Naive thymus-derived CD4-positive, alpha-beta T cell (primary cell): ENCODE measurements around the gene SGTA. TPM values are rescaled to one million over a fixed set of nuclear protein-coding genes. Genes with fewer than 3 reads are reported as not detected.

Experiments used
- ATAC-seq: fragments of 150-1000 bp; cut with Tn5 transposase; 2 replicates; pipeline ENCODE4 v1.10.0; 2021; ENCODE audit warnings: mild to moderate bottlenecking, moderate library complexity
- CTCF ChIA-PET: fragments of 350-600 bp; sonication (Branson Sonifier 250); formaldehyde crosslinking; loops from one replicate; lab custom pipeline; 2021; ENCODE audit warnings: antibody characterized with exemption; lab: Charles Lee
- POLR2A ChIA-PET: fragments of 350-600 bp; sonication (Branson Sonifier 250); formaldehyde crosslinking; loops from one replicate; lab custom pipeline; 2021; ENCODE audit warnings: antibody characterized with exemption, inconsistent platforms; lab: Charles Lee
- DNase-seq, 9 donors: peaks; one replicate each; pipeline versions ENCODE4 v3.0.0 to v3.0.0-alpha.2; 2020 to 2022; ENCODE audit warnings: mixed read lengths in 1 of 9
- H3K27ac ChIP-seq: one replicate; pipeline ENCODE4 v1.7.0; 2013; ENCODE audit warnings: mild to moderate bottlenecking, low read depth, low read length, moderate library complexity
- H3K27me3 ChIP-seq, 2 donors: one replicate each; pipeline ENCODE4 v1.7.0; 2013; ENCODE audit warnings: low read length in 2 of 2, mild to moderate bottlenecking in 2 of 2, moderate library complexity in 2 of 2; ENCODE audit not compliant: control insufficient read depth in 2 of 2, insufficient read depth in 2 of 2
- H3K36me3 ChIP-seq, 3 experiments: 1 replicate in 2 of 3; 2 replicates in 1 of 3; pipeline ENCODE4 v1.7.0; 2013; ENCODE audit warnings: low read length in 3 of 3, mild to moderate bottlenecking in 3 of 3, moderate library complexity in 1 of 3; ENCODE audit not compliant: insufficient read depth in 3 of 3, control insufficient read depth in 2 of 3
- H3K4me1 ChIP-seq, 2 donors: one replicate each; pipeline ENCODE4 v1.7.0; 2013; ENCODE audit warnings: low read length in 2 of 2, mild to moderate bottlenecking in 2 of 2, moderate library complexity in 1 of 2; ENCODE audit not compliant: control insufficient read depth in 2 of 2, insufficient read depth in 2 of 2
- H3K4me3 ChIP-seq: 2 replicates; pipeline ENCODE4 v1.7.0; 2013; ENCODE audit warnings: mild to moderate bottlenecking, low read length
- H3K9me3 ChIP-seq, 3 experiments: 1 replicate in 2 of 3; 2 replicates in 1 of 3; pipeline ENCODE4 v1.7.0; 2013; ENCODE audit warnings: low read length in 3 of 3; ENCODE audit not compliant: control insufficient read depth in 2 of 3
- H3K27ac Mint-ChIP-seq, 9 donors: one replicate each; pipeline ENCODE4 v1.8.0; 2020 to 2022; ENCODE audit warnings: mixed read lengths in 9 of 9, mild to moderate bottlenecking in 8 of 9, moderate library complexity in 5 of 9, inconsistent platforms in 2 of 9
- H3K27me3 Mint-ChIP-seq, 5 donors: one replicate each; pipeline ENCODE4 v1.8.0; 2021 to 2022; ENCODE audit warnings: mixed read lengths in 5 of 5, mild to moderate bottlenecking in 1 of 5
- H3K36me3 Mint-ChIP-seq, 5 donors: one replicate each; pipeline ENCODE4 v1.8.0; 2020 to 2022; ENCODE audit warnings: mixed read lengths in 5 of 5, mild to moderate bottlenecking in 3 of 5, inconsistent platforms in 1 of 5
- H3K4me1 Mint-ChIP-seq, 7 donors: one replicate each; pipeline ENCODE4 v1.8.0; 2020 to 2022; ENCODE audit warnings: mixed read lengths in 7 of 7, mild to moderate bottlenecking in 3 of 7, inconsistent platforms in 1 of 7
- H3K4me3 Mint-ChIP-seq, 10 donors: one replicate each; pipeline ENCODE4 v1.8.0; 2020 to 2022; ENCODE audit warnings: mild to moderate bottlenecking in 10 of 10, mixed read lengths in 10 of 10, moderate library complexity in 6 of 10, inconsistent platforms in 2 of 10
- H3K9me3 Mint-ChIP-seq, 11 donors: one replicate each; pipeline ENCODE4 v1.8.0; 2020 to 2022; ENCODE audit warnings: mixed read lengths in 11 of 11, mild to moderate bottlenecking in 4 of 11, inconsistent platforms in 1 of 11, moderate library complexity in 1 of 11
- intact Hi-C, 2 donors: fragments of 100-400 bp; cut with micrococcal nuclease; formaldehyde crosslinking; loops; one replicate each; pipeline ENCODE4 v1.15.1; 2023
- polyA plus RNA-seq, 2 donors: library from polyadenylated mRNA; unstranded; fragments of 300-500 nt; fragmentation: Illumina TruSeq; gene quantifications; one replicate each; pipeline ENCODE4 v1.2.3, GENCODE V29; 2021
- total RNA-seq, 6 experiments: library from RNA in 5 of 6; stranded (reverse) in 5 of 6; gene quantifications; 1 replicate in 5 of 6; 2 replicates in 1 of 6; pipeline ENCODE4 v1.2.3 and lab custom pipeline; 2021 to 2026

The SGTA gene
- total and polyA plus RNA-seq, 7 experiments from 2014 or later = 25.3 to 47.8 (median 37.9) TPM

- POLR2A ChIA-PET = interaction anchor here (0.5 kb wide), 1 partner anchor 179 kb away, joined by 5 read pairs; no protein-coding TSS in a partner anchor
- Mint-ChIP-seq H3K27me3 (no peaks in the 10 kb centered on the region), H3K4me1 (peaks cover 41 to 65% (median 52%) of the 10 kb centered on the region in 7 donors), H3K9me3 (no peaks in the 10 kb centered on the region), H3K27ac (peak overlapping the region in 6 of 9 donors; percentile 4 to 88 (median 50)), H3K36me3 (peaks cover 0 to 1% (median 0%) of the 10 kb centered on the region in 5 donors), H3K4me3 (peak overlapping the region in 6 of 10 donors; percentile 5 to 98 (median 52))
- no peaks in the 10 kb centered on the region for H3K9me3 ChIP-seq
- CTCF ChIA-PET = interaction anchor here (0.5 to 0.6 kb wide), 2 partner anchors 31 to 45 kb away, joined by 3 to 5 read pairs; no protein-coding TSS in a partner anchor
- DNase-seq = no peak
- H3K27ac ChIP-seq = no peak overlapping the region
- peaks cover 0 to 5% (median 0%) of the 10 kb centered on the region in 3 experiments for H3K36me3 ChIP-seq
- peaks cover 35 to 38% of the 10 kb centered on the region in 2 donors for H3K4me1 ChIP-seq
- intact Hi-C loops = loop anchor here (5.0 to 10.0 kb wide), 3 partner anchors 655 to 777 kb away; partner anchors contain the start of genes DOHH (in 1 of the 2), FZR1 (in 1 of the 2) and MFSD12 (in 1 of the 2)
- H3K4me3 ChIP-seq = no peak overlapping the region
- ATAC-seq = no peak
- H3K27me3 ChIP-seq = no peaks in the 10 kb centered on the region
Observed at GRCh38 chr19:2780284-2780683, 2.8 kb downstream of the SGTA start.

DNA sequence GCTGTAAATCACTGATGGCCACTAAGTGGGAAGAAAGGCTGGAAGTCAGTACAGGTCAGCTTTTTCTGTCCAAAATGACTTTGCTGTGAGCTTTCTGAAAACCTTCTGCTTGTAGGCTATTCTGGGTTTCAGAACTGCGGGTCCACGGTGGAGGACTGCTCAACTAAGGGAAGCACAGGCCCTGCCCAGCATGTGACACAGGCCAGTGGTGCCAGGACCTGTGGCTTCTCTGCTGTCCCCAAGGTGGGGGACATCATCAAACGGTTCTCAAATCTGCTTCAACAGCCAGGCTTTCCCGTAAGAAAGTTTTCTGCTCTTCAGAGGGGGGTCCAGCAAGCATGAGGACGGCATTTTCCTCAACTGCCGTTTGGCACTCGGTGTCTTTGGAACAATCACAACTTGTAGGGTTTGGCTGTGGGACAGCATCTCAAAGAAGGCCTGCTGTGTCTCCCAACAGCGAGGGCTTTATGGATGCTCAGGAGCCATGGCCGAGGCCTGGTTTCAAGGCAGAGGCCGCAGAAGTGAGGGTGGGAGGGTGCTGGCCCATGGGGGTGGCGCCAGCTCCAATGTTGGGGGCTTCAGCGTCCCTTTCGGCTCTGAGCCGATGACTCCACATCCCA is 3.8 kb downstream of the SGTA start:
- Mint-ChIP-seq H3K36me3 (peaks cover 0 to 1% (median 0%) of the 10 kb centered on the region in 5 donors), H3K4me1 (peaks cover 44 to 68% (median 59%) of the 10 kb centered on the region in 7 donors), H3K9me3 (no peaks in the 10 kb centered on the region), H3K4me3 (no peak overlapping the region), H3K27ac (peak overlapping the region in 1 of 9 donors; percentile 36), H3K27me3 (no peaks in the 10 kb centered on the region)
- Histone ChIP-seq H3K4me1 (peaks cover 26 to 34% of the 10 kb centered on the region in 2 donors), H3K4me3 (no peak overlapping the region), H3K27me3 (no peaks in the 10 kb centered on the region), H3K36me3 (peaks cover 0 to 5% (median 0%) of the 10 kb centered on the region in 3 experiments), H3K27ac (no peak overlapping the region), H3K9me3 (no peaks in the 10 kb centered on the region)
- ChIA-PET POLR2A (no interaction called here), CTCF (interaction anchor here (0.7 kb wide), 1 partner anchor 30 kb away, joined by 3 read pairs; no protein-coding TSS in a partner anchor)
- no peak for ATAC-seq
- DNase-seq = no peak
- intact Hi-C loops = no loop called here

DNA sequence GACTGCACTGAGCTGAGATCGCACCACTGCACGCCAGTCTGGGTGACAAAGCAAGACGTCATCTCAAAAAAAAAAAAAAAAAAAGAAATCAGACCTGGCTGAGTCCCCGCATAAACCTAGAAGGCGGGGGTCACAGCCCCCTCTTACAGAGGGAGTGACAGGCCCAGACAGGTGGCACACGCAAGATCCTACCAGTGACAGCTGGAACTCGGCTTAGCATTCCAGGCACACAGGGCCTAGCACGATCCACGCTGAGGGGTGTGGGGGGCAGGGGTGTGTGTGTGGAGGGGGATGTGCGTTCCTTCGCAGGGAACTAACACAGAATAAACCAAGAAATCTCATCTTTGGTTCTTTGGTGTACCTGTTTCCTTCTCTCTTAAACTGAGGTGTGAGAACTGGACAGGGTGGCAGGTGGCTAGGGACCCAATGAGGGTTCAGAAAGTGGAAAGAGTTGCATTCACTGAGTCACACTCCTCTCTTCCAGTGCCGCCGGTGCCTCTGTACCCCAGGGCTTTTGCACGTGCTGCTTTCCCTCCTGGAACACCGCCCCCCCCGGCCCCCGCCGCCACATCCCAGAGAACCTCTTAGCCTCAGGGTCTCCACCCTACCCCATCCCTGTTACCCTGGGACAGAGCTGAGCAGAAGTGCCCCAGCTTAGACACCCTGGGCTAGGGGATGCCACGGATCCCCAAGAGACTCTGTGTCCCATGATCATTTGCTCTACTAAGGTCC is 5.0 kb downstream of the SGTA start:
- H3K4me3 Mint-ChIP-seq = no peak overlapping the region
- DNase-seq (no peak), ATAC-seq (no peak)
- peaks cover 18 to 25% of the 10 kb centered on the region in 2 donors for H3K4me1 ChIP-seq
- POLR2A ChIA-PET = no interaction called here
- intact Hi-C loops = no loop called here
- H3K9me3 ChIP-seq = no peaks in the 10 kb centered on the region
- no peak overlapping the region for H3K27ac ChIP-seq
- no peak overlapping the region for H3K4me3 ChIP-seq
- peaks cover 0 to 5% (median 0%) of the 10 kb centered on the region in 3 experiments for H3K36me3 ChIP-seq
- peak overlapping the region in 4 of 9 donors; percentile 10 to 62 (median 47) for H3K27ac Mint-ChIP-seq
- CTCF ChIA-PET = no interaction called here
- peaks cover 0 to 1% (median 0%) of the 10 kb centered on the region in 5 donors for H3K36me3 Mint-ChIP-seq
- H3K27me3 ChIP-seq = no peaks in the 10 kb centered on the region
- peaks cover 41 to 61% (median 54%) of the 10 kb centered on the region in 7 donors for H3K4me1 Mint-ChIP-seq
- H3K27me3 Mint-ChIP-seq = no peaks in the 10 kb centered on the region
- no peaks in the 10 kb centered on the region for H3K9me3 Mint-ChIP-seq

- Histone ChIP-seq H3K4me1 (peaks cover 8 to 14% of the 10 kb centered on the region in 2 donors), H3K27ac (peak overlapping the region; percentile 80), H3K27me3 (no peaks in the 10 kb centered on the region), H3K36me3 (peaks cover 0 to 9% (median 0%) of the 10 kb centered on the region in 3 experiments), H3K4me3 (peak overlapping the region; percentile 25), H3K9me3 (no peaks in the 10 kb centered on the region)
- H3K27me3 Mint-ChIP-seq = no peaks in the 10 kb centered on the region
- DNase-seq = peak; percentile 34 to 70 (median 51)
- ChIA-PET CTCF (interaction anchor here (0.6 to 0.8 kb wide), 4 partner anchors 11 to 388 kb away, joined by 3 to 5 read pairs (median 4); no protein-coding TSS in a partner anchor), POLR2A (interaction anchor here (0.7 to 1.3 kb wide), 2 partner anchors 9 to 74 kb away, joined by 4 read pairs; partner anchors contain the start of gene THOP1)
- intact Hi-C loops = no loop called here
- peak overlapping the region; percentile 79 to 92 (median 84) for H3K4me3 Mint-ChIP-seq
- H3K9me3 Mint-ChIP-seq = no peaks in the 10 kb centered on the region
- H3K27ac Mint-ChIP-seq = peak overlapping the region; percentile 92 to 99 (median 97)
- H3K4me1 Mint-ChIP-seq = peaks cover 26 to 51% (median 45%) of the 10 kb centered on the region in 7 donors
- H3K36me3 Mint-ChIP-seq = peaks cover 0 to 1% (median 0%) of the 10 kb centered on the region in 5 donors
- peak; percentile 79 for ATAC-seq
Observed at GRCh38 chr19:2775556-2776430, 7.3 kb downstream of the SGTA start.

DNA sequence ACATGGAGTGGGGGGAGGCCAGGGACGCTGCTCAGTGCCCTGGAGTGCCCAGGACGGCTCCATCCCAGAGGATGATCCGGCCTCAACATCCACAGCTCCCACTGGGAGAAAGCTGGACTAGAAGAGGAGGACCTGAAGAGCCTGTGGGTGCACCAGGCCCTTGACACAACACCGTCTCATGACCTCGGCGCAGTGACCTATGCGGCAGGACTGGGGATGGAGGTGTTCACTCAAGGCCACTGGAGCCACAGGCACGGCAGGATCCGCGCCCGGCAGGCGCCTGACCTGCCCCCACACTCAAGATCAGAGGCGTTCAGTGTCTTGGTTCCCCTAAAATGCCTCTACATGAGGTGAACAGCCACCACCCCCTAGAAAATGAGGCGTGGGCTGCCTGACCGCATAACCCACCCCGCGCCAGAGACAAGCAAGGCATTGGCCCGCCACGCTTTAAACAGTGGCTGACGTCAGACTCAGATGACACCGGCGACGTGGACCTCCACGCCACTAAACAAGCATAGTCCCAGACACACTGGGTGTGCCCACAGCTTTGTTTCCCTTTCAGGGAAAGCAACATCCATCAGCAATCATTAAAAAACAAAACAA is 8.0 kb downstream of the SGTA start:
- Histone ChIP-seq H3K27me3 (no peaks in the 10 kb centered on the region), H3K9me3 (no peaks in the 10 kb centered on the region), H3K27ac (peak overlapping the region; percentile 80), H3K4me3 (peak overlapping the region; percentile 25), H3K36me3 (peaks cover 0 to 9% (median 0%) of the 10 kb centered on the region in 3 experiments), H3K4me1 (peaks cover 8 to 14% of the 10 kb centered on the region in 2 donors)
- peaks cover 20 to 44% (median 38%) of the 10 kb centered on the region in 7 donors for H3K4me1 Mint-ChIP-seq
- H3K27me3 Mint-ChIP-seq = no peaks in the 10 kb centered on the region
- H3K27ac Mint-ChIP-seq = peak overlapping the region; percentile 92 to 99 (median 97)
- DNase-seq = peak in 1 of 9 donors; percentile 22
- H3K4me3 Mint-ChIP-seq = peak overlapping the region; percentile 79 to 92 (median 84)
- no peak for ATAC-seq
- no peaks in the 10 kb centered on the region for H3K9me3 Mint-ChIP-seq
- intact Hi-C loops = no loop called here
- POLR2A ChIA-PET = interaction anchor here (0.7 to 1.3 kb wide), 2 partner anchors 10 to 73 kb away, joined by 4 read pairs; partner anchors contain the start of gene THOP1
- peaks cover 0 to 1% (median 0%) of the 10 kb centered on the region in 5 donors for H3K36me3 Mint-ChIP-seq
- CTCF ChIA-PET = interaction anchor here (0.8 kb wide), 1 partner anchor 26 kb away, joined by 4 read pairs; no protein-coding TSS in a partner anchor
